Measurements from ENCODE around the gene SPOCK3. TPM values are rescaled to one million over a fixed set of nuclear protein-coding genes. Genes with fewer than 3 reads are reported as not detected.

The SPOCK3 gene
- total and polyA plus RNA-seq, 2 experiments from 2014 or later: 1.6 to 4.1 TPM

DNA sequence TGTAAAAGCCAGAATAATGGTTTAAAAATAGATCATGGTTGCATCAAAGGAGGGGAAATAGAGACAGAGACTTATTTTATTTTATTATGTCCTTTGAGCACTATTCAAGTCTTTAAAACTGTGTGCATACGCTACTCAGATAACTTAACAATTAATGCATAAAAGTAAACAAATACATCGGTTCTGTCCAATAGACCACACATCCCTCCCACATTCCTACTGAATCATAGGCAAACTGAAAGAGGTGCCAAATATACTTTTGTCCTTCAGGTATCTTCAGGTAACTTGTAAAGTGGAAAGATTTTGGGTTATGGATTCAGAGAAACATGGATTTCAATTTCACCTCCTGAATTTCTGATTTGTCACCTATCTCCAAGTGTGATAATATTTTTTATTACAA is 91.3 kb downstream of the SPOCK3 start:
- no peaks in the 10 kb centered on the region for H3K4me1 Mint-ChIP-seq
- H3F3A ChIP-seq (replicated peaks; ENCODE audit: low read depth): no peaks in the 10 kb centered on the region
- no peaks in the 10 kb centered on the region for H3K36me3 ChIP-seq (ENCODE audit: insufficient read depth)
- no peaks in the 10 kb centered on the region for H3K4me1 ChIP-seq (ENCODE audit: insufficient read depth)
- H3K27me3 Mint-ChIP-seq (ENCODE audit: insufficient read depth, low read depth, poor library complexity): no peaks in the 10 kb centered on the region
- H3K27me3 ChIP-seq (ENCODE audit: insufficient read depth): no peaks in the 10 kb centered on the region
- no peak overlapping the region for H2AFZ ChIP-seq
- no peaks in the 10 kb centered on the region for H3K36me3 Mint-ChIP-seq (ENCODE audit: low read depth)
- H3K79me2 ChIP-seq (replicated peaks; ENCODE audit: insufficient read depth): no peaks in the 10 kb centered on the region
- H3K27ac Mint-ChIP-seq: no peak overlapping the region
- H3K9me3 Mint-ChIP-seq: no peaks in the 10 kb centered on the region
- no peak overlapping the region for H3K4me3 Mint-ChIP-seq
- no peak overlapping the region for H3K27ac ChIP-seq (ENCODE audit: low read depth)
- no peaks in the 10 kb centered on the region for H4K20me1 ChIP-seq (replicated peaks; ENCODE audit: insufficient read depth)
- ATAC-seq: no peak
- no peak for DNase-seq (ENCODE audit: low spot score)
- H3K4me3 ChIP-seq: no peak overlapping the region
- no peak for TF ChIP-seq ETS1 (IDR thresholded peaks at IDR 0.05)
- no peak for TF ChIP-seq CREB1 (CRISPR knock-in tag; IDR thresholded peaks at IDR 0.05; ENCODE audit: low read depth)
- TF ChIP-seq REST (IDR thresholded peaks at IDR 0.05; ENCODE audit: unreplicated experiment): no peak
- TF ChIP-seq NANOG (IDR thresholded peaks at IDR 0.05; ENCODE audit: borderline replicate concordance): no peak
- TF ChIP-seq, protein P1, sequence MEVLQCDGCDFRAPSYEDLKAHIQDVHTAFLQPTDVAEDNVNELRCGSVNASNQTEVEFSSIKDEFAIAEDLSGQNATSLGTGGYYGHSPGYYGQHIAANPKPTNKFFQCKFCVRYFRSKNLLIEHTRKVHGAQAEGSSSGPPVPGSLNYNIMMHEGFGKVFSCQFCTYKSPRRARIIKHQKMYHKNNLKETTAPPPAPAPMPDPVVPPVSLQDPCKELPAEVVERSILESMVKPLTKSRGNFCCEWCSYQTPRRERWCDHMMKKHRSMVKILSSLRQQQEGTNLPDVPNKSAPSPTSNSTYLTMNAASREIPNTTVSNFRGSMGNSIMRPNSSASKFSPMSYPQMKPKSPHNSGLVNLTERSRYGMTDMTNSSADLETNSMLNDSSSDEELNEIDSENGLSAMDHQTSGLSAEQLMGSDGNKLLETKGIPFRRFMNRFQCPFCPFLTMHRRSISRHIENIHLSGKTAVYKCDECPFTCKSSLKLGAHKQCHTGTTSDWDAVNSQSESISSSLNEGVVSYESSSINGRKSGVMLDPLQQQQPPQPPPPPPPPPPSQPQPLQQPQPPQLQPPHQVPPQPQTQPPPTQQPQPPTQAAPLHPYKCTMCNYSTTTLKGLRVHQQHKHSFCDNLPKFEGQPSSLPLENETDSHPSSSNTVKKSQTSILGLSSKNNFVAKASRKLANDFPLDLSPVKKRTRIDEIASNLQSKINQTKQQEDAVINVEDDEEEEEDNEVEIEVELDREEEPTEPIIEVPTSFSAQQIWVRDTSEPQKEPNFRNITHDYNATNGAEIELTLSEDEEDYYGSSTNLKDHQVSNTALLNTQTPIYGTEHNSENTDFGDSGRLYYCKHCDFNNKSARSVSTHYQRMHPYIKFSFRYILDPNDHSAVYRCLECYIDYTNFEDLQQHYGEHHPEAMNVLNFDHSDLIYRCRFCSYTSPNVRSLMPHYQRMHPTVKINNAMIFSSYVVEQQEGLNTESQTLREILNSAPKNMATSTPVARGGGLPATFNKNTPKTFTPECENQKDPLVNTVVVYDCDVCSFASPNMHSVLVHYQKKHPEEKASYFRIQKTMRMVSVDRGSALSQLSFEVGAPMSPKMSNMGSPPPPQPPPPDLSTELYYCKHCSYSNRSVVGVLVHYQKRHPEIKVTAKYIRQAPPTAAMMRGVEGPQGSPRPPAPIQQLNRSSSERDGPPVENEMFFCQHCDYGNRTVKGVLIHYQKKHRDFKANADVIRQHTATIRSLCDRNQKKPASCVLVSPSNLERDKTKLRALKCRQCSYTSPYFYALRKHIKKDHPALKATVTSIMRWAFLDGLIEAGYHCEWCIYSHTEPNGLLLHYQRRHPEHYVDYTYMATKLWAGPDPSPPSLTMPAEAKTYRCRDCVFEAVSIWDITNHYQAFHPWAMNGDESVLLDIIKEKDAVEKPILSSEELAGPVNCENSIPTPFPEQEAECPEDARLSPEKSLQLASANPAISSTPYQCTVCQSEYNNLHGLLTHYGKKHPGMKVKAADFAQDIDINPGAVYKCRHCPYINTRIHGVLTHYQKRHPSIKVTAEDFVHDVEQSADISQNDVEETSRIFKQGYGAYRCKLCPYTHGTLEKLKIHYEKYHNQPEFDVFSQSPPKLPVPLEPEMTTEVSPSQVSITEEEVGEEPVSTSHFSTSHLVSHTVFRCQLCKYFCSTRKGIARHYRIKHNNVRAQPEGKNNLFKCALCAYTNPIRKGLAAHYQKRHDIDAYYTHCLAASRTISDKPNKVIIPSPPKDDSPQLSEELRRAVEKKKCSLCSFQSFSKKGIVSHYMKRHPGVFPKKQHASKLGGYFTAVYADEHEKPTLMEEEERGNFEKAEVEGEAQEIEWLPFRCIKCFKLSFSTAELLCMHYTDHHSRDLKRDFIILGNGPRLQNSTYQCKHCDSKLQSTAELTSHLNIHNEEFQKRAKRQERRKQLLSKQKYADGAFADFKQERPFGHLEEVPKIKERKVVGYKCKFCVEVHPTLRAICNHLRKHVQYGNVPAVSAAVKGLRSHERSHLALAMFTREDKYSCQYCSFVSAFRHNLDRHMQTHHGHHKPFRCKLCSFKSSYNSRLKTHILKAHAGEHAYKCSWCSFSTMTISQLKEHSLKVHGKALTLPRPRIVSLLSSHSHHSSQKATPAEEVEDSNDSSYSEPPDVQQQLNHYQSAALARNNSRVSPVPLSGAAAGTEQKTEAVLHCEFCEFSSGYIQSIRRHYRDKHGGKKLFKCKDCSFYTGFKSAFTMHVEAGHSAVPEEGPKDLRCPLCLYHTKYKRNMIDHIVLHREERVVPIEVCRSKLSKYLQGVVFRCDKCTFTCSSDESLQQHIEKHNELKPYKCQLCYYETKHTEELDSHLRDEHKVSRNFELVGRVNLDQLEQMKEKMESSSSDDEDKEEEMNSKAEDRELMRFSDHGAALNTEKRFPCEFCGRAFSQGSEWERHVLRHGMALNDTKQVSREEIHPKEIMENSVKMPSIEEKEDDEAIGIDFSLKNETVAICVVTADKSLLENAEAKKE (CRISPR knock-in tag; IDR thresholded peaks at IDR 0.05): no peak
- TF ChIP-seq ZNF114 (CRISPR knock-in tag; IDR thresholded peaks at IDR 0.05): no peak
- no peak for TF ChIP-seq ZNF331 (CRISPR knock-in tag; IDR thresholded peaks at IDR 0.05; ENCODE audit: low read depth)
- no peak for TF ChIP-seq EZH2 (IDR thresholded peaks at IDR 0.05; ENCODE audit: low read depth, unreplicated experiment)
- TF ChIP-seq JUNB (IDR thresholded peaks at IDR 0.05; ENCODE audit: unreplicated experiment): no peak
- no peak for TF ChIP-seq EZH2phosphoT487 (IDR thresholded peaks at IDR 0.05; ENCODE audit: unreplicated experiment)
- no peak for TF ChIP-seq STAT1 (IDR thresholded peaks at IDR 0.05; ENCODE audit: unreplicated experiment)
- TF ChIP-seq POLR2AphosphoS5 (IDR thresholded peaks at IDR 0.05; ENCODE audit: low read depth): no peak
- TF ChIP-seq, protein P2, sequence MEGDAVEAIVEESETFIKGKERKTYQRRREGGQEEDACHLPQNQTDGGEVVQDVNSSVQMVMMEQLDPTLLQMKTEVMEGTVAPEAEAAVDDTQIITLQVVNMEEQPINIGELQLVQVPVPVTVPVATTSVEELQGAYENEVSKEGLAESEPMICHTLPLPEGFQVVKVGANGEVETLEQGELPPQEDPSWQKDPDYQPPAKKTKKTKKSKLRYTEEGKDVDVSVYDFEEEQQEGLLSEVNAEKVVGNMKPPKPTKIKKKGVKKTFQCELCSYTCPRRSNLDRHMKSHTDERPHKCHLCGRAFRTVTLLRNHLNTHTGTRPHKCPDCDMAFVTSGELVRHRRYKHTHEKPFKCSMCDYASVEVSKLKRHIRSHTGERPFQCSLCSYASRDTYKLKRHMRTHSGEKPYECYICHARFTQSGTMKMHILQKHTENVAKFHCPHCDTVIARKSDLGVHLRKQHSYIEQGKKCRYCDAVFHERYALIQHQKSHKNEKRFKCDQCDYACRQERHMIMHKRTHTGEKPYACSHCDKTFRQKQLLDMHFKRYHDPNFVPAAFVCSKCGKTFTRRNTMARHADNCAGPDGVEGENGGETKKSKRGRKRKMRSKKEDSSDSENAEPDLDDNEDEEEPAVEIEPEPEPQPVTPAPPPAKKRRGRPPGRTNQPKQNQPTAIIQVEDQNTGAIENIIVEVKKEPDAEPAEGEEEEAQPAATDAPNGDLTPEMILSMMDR (conservative IDR thresholded peaks at IDR 0.05; ENCODE audit: low read depth in 2 of 2): no peak
- no peaks in the 10 kb centered on the region for H3K9me2 ChIP-seq (ENCODE audit: insufficient read depth)
- no peak overlapping the region for H3K4me2 ChIP-seq

Data from GM23338 (cell line).